HT-29 (cell line): ENCODE measurements around the gene RAPGEF1. TPM values are rescaled to one million over a fixed set of nuclear protein-coding genes. Genes with fewer than 3 reads are reported as not detected.

Experiments used
- DNase-seq: peaks from one replicate; pipeline ENCODE4 v3.0.0-alpha.2; 2015; ENCODE audit warnings: low spot score
- total RNA-seq: library from RNA; depleted of rRNA; stranded (reverse); fragments of >200 nt; shearing (Covaris generic); gene quantifications from 2 replicates; pipeline ENCODE4 v1.2.3, GENCODE V29; 2014

Gene RAPGEF1
- total RNA-seq, 1 experiment from 2014 or later: 15.7 TPM

GRCh38 chr9:131624636-131625507 lies 115.0 kb downstream of the RAPGEF1 start:
- no peak for DNase-seq

GRCh38 chr9:131623655-131624330 lies 116.1 kb downstream of the RAPGEF1 start:
- DNase-seq: no peak

- DNase-seq: no peak
Measured at GRCh38 chr9:131622523-131622922, 117.4 kb downstream of the RAPGEF1 start.

GRCh38 chr9:131621551-131622358 lies 118.1 kb downstream of the RAPGEF1 start:
- DNase-seq: no peak

GRCh38 chr9:131620764-131621520 lies 118.9 kb downstream of the RAPGEF1 start:
- DNase-seq: no peak

- no peak for DNase-seq
Measured at GRCh38 chr9:131619680-131620079, 120.2 kb downstream of the RAPGEF1 start.

- DNase-seq: no peak
Measured at GRCh38 chr9:131618785-131619184, 121.1 kb downstream of the RAPGEF1 start.

GRCh38 chr9:131618071-131618479 lies 121.8 kb downstream of the RAPGEF1 start:
- DNase-seq: peak; percentile 8

- no peak for DNase-seq
Measured at GRCh38 chr9:131617611-131618010, 122.3 kb downstream of the RAPGEF1 start.

GRCh38 chr9:131616983-131617604 lies 122.8 kb downstream of the RAPGEF1 start:
- DNase-seq: no peak

- DNase-seq: no peak
Measured at GRCh38 chr9:131614340-131614915, 125.4 kb downstream of the RAPGEF1 start.

- no peak for DNase-seq
Measured at GRCh38 chr9:131613921-131614320, 126.0 kb downstream of the RAPGEF1 start.

- DNase-seq: no peak
Measured at GRCh38 chr9:131612851-131613250, 127.0 kb downstream of the RAPGEF1 start.

- DNase-seq: no peak
Measured at GRCh38 chr9:131611586-131612315, 128.1 kb downstream of the RAPGEF1 start.

GRCh38 chr9:131610231-131610761 lies 129.6 kb downstream of the RAPGEF1 start:
- no peak for DNase-seq

- no peak for DNase-seq
Measured at GRCh38 chr9:131609099-131609830, 130.6 kb downstream of the RAPGEF1 start.

GRCh38 chr9:131608493-131609037 lies 131.3 kb downstream of the RAPGEF1 start:
- peak; percentile 58 for DNase-seq

GRCh38 chr9:131607591-131607990 lies 132.3 kb downstream of the RAPGEF1 start:
- no peak for DNase-seq
